PFSK-1 (cell line): ENCODE data around the gene C1orf159.

Experiments
- FOXP2 ChIP-seq: optimal IDR thresholded peaks from 2 replicates; pipeline ENCODE3; 2011; ENCODE audit warnings: borderline replicate concordance, control low read depth, inconsistent platforms; ENCODE audit not compliant: insufficient read depth; ENCODE audit errors: extremely low read length, extremely low read depth
- POLR2AphosphoS5 ChIP-seq: IDR thresholded peaks from 2 replicates; pipeline ENCODE4 v1.6.1; 2012; ENCODE audit warnings: low read depth, mild to moderate bottlenecking, control low read depth, low read length, moderate library complexity
- SIN3A ChIP-seq: IDR thresholded peaks from 2 replicates; pipeline ENCODE4 v1.6.1; 2012; ENCODE audit warnings: mild to moderate bottlenecking, low read length, moderate library complexity, borderline replicate concordance; ENCODE audit not compliant: insufficient read depth
- TAF1 ChIP-seq: IDR thresholded peaks from 2 replicates; pipeline ENCODE4 v1.6.1; 2012; ENCODE audit warnings: low read length, control low read depth, borderline replicate concordance; ENCODE audit not compliant: insufficient read depth
- TF ChIP-seq, protein P1 (sequence below), 2 experiments: IDR thresholded peaks; 2 replicates each; pipeline versions ENCODE4 v1.6.1 to v1.8.0; 2011 to 2012; ENCODE audit warnings: low read depth in 2 of 2, low read length in 2 of 2, control low read depth in 1 of 2, inconsistent platforms in 1 of 2, mild to moderate bottlenecking in 1 of 2, moderate library complexity in 1 of 2; ENCODE audit not compliant: insufficient read depth in 1 of 2

DNA sequence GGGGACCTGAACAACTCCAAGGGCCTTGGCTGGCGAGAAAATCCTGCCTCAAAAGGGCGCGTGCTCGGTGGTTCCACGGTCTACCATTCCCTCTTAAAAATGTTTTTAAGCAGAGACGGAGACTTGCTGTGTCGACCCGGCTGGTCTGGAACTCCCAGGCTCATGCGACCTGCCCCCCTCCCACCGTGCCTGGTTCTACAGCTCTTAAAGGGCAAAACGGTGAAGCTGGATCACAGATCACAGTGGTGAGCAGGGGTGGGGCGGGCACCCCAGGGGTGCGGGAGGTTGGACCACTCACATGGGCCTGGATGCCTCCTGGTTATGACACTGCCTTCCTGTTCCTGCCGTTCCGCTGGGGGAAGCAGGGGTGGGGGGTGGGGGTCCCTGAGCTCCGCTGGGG lies 4.2 kb upstream of the C1orf159 start:
- no peak for TF ChIP-seq POLR2AphosphoS5
- no peak for TF ChIP-seq TAF1
- TF ChIP-seq, protein P1, sequence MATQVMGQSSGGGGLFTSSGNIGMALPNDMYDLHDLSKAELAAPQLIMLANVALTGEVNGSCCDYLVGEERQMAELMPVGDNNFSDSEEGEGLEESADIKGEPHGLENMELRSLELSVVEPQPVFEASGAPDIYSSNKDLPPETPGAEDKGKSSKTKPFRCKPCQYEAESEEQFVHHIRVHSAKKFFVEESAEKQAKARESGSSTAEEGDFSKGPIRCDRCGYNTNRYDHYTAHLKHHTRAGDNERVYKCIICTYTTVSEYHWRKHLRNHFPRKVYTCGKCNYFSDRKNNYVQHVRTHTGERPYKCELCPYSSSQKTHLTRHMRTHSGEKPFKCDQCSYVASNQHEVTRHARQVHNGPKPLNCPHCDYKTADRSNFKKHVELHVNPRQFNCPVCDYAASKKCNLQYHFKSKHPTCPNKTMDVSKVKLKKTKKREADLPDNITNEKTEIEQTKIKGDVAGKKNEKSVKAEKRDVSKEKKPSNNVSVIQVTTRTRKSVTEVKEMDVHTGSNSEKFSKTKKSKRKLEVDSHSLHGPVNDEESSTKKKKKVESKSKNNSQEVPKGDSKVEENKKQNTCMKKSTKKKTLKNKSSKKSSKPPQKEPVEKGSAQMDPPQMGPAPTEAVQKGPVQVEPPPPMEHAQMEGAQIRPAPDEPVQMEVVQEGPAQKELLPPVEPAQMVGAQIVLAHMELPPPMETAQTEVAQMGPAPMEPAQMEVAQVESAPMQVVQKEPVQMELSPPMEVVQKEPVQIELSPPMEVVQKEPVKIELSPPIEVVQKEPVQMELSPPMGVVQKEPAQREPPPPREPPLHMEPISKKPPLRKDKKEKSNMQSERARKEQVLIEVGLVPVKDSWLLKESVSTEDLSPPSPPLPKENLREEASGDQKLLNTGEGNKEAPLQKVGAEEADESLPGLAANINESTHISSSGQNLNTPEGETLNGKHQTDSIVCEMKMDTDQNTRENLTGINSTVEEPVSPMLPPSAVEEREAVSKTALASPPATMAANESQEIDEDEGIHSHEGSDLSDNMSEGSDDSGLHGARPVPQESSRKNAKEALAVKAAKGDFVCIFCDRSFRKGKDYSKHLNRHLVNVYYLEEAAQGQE (IDR thresholded peaks at IDR 0.05; ENCODE audit: insufficient read depth in 1 of 2, low read depth in 2 of 2, low read length in 2 of 2): no peak
- TF ChIP-seq SIN3A: no peak
- no peak for TF ChIP-seq FOXP2
